ENCODE measurements around the gene DRD4. TPM values are rescaled to one million over a fixed set of nuclear protein-coding genes. Genes with fewer than 3 reads are reported as not detected.

The DRD4 gene
- 0.22 and 0.23 TPM in 2 replicates for total RNA-seq (2014; rRNA removed; shearing (Covaris generic))
- 0.13 TPM in 1 of 2 replicates, not detected in the other for polyA plus RNA-seq (2014; cell fraction: nucleus; rRNA removed)

- DNase-seq (ENCODE audit: extremely low read depth, low read depth), result no peak
Observed at GRCh38 chr11:636511-637332, at the start of gene DRD4. Gene DRD4 (plus strand): TSS chr11:637269. CDS start chr11:637305, 36 bp downstream.

DNA sequence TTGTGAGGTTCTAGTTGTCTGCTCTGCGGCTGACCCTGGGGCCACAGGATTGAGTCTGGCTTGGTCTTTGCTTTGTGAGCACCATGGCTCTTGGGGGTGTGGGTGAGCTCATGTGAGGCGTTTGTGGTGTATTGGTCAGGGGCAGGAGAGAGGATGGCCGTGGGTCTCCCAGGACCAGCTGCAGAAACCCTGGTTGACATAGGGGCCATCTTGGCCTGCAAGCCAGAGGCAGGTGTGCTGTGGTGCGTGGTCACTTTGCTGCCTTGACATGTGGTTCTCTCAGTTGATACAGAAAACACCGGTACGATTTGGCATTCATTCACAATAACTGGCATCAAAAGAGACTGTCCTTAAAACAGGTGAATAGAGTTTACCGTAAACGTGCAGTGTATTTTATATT, 49.5 kb upstream of the DRD4 start:
- no peak for DNase-seq (ENCODE audit: extremely low read depth, low read depth)

DNA sequence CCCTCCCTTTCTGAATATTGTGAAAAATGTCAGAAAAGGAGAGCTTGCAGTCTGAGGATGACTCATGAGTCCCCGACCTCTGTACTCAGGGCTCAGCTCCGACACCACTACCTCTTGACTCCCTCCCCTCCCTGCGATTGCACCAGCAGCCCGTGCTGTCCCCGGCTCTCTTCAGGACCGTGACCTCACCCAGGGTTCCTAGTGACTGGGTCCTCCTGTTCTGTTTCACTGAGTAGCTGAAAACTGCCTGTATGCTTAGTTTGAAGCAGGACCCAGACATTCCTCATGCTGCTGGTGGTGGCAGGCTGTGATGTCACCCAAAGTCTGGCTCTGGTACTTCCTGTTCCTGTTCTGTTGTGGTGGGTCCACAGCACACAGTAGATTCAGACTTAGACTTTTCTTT, 49.1 kb upstream of the DRD4 start:
- no peak for DNase-seq (ENCODE audit: extremely low read depth, low read depth)

GRCh38 chr11:589798-590197, 47.3 kb upstream of the DRD4 start:
- no peak for DNase-seq (ENCODE audit: extremely low read depth, low read depth)

DNA sequence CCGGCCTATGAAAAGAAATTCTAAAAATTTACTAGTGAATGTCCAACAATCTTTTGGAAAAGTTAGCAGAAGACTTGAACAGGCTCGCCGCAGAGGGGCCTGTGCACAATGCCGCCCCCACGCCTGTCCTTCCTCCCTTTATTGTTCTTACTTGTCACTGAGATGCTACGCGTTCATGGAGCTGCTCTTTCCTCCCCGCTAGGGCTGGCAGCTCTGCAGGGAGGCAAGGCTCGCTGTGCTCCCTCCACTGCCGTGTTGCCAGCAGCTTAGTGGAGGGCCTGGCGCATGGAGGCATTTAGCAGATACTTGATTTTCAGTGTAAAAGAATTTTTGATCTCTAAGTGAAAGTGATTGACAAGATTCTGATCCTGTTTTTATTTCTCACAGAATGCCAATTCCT, 46.1 kb upstream of the DRD4 start:
- no peak for DNase-seq (ENCODE audit: extremely low read depth, low read depth)

GRCh38 chr11:592501-592900, 44.6 kb upstream of the DRD4 start:
- no peak for DNase-seq (ENCODE audit: extremely low read depth, low read depth)

DNA sequence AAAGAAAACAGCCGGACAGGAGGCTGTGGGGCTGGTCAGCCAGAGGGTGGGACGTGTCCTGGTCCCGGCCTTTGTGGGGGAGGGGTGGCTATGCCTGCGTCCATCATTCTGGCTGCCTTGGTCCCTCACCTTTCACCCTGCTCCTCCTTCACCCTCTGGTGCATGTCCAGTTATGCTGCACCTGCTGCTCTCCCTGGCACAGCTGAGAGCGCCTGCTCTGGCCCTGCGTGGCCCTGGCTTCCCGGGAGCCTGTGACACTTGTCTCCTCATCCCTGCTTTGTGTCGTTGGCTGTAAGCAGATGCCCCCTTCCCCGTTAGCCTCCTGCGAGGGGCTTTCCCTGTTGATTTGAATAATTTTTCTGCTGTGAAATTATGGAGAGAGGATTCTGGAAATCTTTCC, 44.2 kb upstream of the DRD4 start:
- DNase-seq (ENCODE audit: extremely low read depth, low read depth), result no peak

DNA sequence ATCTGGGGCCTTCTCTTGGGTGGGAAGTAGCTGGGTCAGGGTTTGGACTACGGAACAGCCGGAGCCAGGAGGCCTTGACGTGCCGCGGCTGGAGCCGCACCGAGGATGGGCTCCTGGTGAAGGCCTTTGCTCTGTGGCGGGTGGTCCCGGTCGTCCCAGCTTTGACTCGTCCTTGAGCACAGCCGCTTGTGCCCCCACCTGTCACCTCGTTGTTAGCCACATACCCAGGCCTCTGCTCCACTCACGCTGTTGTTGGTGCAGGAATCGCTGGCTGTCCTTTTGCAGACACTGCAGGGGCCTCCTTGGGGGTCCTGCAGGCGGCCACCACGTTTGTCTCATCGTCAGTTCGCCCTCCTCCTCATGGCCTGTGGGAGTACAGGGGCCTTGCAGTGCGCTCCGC, 43.7 kb upstream of the DRD4 start:
- DNase-seq (ENCODE audit: extremely low read depth, low read depth), result no peak

- no peak for DNase-seq (ENCODE audit: extremely low read depth, low read depth)
Observed at GRCh38 chr11:595400-595799, 41.7 kb upstream of the DRD4 start.

DNA sequence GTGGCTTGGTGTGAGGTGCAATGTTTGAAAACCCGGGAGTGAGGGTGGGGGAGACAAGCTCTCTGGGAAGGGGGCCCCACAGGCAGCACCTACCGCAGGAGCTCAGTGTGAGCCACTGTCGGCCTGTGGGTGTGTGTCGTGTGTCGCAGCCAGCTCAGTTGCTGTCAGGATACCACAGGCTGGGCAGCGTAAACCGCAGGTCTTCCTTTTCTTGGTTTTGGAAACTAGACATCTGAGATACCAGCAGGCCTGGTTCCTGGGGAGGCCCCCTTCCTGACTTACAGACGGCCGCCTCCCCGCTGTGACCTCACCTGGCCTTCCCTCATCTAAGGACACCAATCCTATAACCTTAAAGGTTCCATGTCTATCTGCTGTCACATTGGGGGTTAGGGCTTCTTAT, 40.7 kb upstream of the DRD4 start:
- DNase-seq (ENCODE audit: extremely low read depth, low read depth), result no peak

- DNase-seq (ENCODE audit: extremely low read depth, low read depth), result no peak
Observed at GRCh38 chr11:597166-597725, 39.8 kb upstream of the DRD4 start.

- DNase-seq (ENCODE audit: extremely low read depth, low read depth), result no peak
Observed at GRCh38 chr11:598005-598680, 38.9 kb upstream of the DRD4 start.

DNA sequence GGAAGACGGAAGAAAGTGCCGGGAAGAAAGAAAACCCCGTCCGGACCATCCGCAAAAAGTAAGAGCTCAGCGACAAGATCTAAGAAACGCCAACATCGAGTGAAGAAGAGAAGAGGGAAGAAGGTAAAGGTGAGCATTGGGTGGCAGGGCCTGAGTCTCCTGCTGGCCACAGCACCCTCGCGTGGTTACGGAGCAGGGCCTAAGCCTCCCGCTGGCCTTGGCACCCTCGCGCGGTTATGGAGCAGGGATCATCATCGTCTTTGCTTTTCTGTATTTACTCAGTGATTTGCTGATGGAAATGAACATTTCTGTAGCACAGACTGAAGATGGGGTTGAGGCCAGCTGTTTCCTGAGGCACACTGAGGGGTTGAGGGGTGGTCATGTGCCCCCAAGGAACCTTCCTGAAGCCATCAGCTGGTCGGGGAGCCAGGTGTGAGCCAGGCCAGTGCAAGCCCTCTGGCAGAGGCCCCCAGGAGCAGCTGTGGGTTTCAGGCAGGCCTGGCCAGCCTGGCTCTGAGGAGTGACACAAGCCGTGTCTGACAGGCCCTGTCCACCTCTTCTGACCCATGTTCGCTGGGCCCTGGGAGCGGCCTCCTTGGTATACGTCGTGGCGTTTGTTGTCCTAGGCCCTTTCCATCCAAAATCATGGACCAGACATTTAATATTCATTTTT, 35.4 kb upstream of the DRD4 start:
- DNase-seq (ENCODE audit: extremely low read depth, low read depth), result no peak

DNA sequence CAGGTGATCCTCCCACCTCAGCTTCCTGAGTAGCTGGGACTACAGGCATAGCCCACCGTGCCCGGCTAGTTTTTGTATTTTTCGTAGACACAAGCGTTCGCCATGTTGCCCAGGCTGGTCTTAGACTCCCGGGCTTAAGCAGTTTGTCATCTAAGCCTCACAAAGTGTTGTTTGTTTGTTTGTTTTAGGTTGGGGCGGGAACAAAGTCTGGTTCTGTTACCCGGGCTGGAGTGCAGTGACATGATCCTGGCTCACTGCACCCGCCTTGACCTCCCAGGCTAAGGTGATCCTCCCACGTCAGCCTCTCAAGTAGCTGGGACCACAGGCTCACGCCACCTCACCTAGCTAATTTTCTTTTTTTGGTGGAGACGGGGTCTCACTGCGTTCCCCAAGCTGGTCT, 33.9 kb upstream of the DRD4 start:
- no peak for DNase-seq (ENCODE audit: extremely low read depth, low read depth)

GRCh38 chr11:605286-606129, 31.6 kb upstream of the DRD4 start:
- no peak for DNase-seq (ENCODE audit: extremely low read depth, low read depth)

DNA sequence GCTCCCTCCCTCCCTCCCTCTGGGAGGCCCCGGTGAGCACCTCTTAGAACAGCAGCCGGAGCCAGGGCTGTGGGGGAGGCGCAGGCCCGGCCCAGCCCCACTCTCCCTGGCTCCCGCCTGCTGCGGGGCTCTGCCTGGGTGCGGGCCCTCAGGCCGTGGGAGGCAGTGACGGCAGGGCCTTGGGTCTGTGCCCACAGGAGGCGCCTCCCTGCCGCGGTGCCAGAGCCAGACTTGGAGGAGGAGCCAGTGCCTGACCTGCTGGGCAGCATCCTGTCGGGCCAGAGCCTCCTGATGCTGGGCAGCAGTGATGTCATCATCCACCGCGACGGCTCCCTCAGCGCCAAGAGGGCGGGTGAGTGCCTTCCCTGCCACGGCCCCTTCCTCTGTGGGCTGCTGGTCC, 30.8 kb upstream of the DRD4 start:
- no peak for DNase-seq (ENCODE audit: extremely low read depth, low read depth)

GRCh38 chr11:607020-607780, 29.9 kb upstream of the DRD4 start:
- DNase-seq (ENCODE audit: extremely low read depth, low read depth), result no peak

GRCh38 chr11:607971-608659, 29.0 kb upstream of the DRD4 start:
- no peak for DNase-seq (ENCODE audit: extremely low read depth, low read depth)

- no peak for DNase-seq (ENCODE audit: extremely low read depth, low read depth)
Observed at GRCh38 chr11:608791-609251, 28.2 kb upstream of the DRD4 start.

All from NCI-H460 (cell line).